HepG2 (cell line): ENCODE measurements around the gene PCTP.

Experiments used
- ARHGAP35 ChIP-seq: sonication (generic); formaldehyde crosslinking; IDR thresholded peaks from 2 replicates; pipeline ENCODE4 v1.9.0; 2022; ENCODE audit warnings: mild to moderate bottlenecking, inconsistent platforms, moderate library complexity, missing genetic modification reagents, borderline replicate concordance
- CBX1 ChIP-seq: IDR thresholded peaks from one replicate; pipeline ENCODE4 v1.6.1; 2016; ENCODE audit warnings: antibody characterized with exemption, low read depth
- KLF12 ChIP-seq: sonication (generic); formaldehyde crosslinking; IDR thresholded peaks from 2 replicates; pipeline ENCODE4 v1.4.0; 2020; ENCODE audit warnings: missing genetic modification reagents, borderline replicate concordance
- TF ChIP-seq, protein P1 (sequence below): sonication (generic); formaldehyde crosslinking; IDR thresholded peaks from 2 replicates; pipeline ENCODE4 v1.9.0; 2021; ENCODE audit warnings: missing genetic modification reagents, borderline replicate concordance
- TF ChIP-seq, protein P2 (sequence below): fragments of 450-650 bp; IDR thresholded peaks from 2 replicates; pipeline ENCODE4 v1.6.1; 2016
- TF ChIP-seq, protein P3 (sequence below): sonication (generic); formaldehyde crosslinking; IDR thresholded peaks from 2 replicates; pipeline ENCODE4 v1.5.0; 2020; ENCODE audit warnings: mild to moderate bottlenecking, missing genetic modification reagents, moderate library complexity

GRCh38 chr17:55734128-55734781 lies 16.6 kb upstream of the PCTP start:
- TF ChIP-seq, protein P1, sequence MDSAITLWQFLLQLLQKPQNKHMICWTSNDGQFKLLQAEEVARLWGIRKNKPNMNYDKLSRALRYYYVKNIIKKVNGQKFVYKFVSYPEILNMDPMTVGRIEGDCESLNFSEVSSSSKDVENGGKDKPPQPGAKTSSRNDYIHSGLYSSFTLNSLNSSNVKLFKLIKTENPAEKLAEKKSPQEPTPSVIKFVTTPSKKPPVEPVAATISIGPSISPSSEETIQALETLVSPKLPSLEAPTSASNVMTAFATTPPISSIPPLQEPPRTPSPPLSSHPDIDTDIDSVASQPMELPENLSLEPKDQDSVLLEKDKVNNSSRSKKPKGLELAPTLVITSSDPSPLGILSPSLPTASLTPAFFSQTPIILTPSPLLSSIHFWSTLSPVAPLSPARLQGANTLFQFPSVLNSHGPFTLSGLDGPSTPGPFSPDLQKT (CRISPR knock-in tag) = no peak
- TF ChIP-seq CBX1 = no peak
- TF ChIP-seq, protein P2, sequence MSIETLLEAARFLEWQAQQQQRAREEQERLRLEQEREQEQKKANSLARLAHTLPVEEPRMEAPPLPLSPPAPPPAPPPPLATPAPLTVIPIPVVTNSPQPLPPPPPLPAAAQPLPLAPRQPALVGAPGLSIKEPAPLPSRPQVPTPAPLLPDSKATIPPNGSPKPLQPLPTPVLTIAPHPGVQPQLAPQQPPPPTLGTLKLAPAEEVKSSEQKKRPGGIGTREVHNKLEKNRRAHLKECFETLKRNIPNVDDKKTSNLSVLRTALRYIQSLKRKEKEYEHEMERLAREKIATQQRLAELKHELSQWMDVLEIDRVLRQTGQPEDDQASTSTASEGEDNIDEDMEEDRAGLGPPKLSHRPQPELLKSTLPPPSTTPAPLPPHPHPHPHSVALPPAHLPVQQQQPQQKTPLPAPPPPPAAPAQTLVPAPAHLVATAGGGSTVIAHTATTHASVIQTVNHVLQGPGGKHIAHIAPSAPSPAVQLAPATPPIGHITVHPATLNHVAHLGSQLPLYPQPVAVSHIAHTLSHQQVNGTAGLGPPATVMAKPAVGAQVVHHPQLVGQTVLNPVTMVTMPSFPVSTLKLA = no peak
- TF ChIP-seq KLF12 (CRISPR knock-in tag) = no peak
- no peak for TF ChIP-seq ARHGAP35
- TF ChIP-seq, protein P3, sequence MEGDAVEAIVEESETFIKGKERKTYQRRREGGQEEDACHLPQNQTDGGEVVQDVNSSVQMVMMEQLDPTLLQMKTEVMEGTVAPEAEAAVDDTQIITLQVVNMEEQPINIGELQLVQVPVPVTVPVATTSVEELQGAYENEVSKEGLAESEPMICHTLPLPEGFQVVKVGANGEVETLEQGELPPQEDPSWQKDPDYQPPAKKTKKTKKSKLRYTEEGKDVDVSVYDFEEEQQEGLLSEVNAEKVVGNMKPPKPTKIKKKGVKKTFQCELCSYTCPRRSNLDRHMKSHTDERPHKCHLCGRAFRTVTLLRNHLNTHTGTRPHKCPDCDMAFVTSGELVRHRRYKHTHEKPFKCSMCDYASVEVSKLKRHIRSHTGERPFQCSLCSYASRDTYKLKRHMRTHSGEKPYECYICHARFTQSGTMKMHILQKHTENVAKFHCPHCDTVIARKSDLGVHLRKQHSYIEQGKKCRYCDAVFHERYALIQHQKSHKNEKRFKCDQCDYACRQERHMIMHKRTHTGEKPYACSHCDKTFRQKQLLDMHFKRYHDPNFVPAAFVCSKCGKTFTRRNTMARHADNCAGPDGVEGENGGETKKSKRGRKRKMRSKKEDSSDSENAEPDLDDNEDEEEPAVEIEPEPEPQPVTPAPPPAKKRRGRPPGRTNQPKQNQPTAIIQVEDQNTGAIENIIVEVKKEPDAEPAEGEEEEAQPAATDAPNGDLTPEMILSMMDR (CRISPR knock-in tag) = no peak
